ENCODE results near the gene ADGRB3. TPM values are rescaled to one million over a fixed set of nuclear protein-coding genes. Genes with fewer than 3 reads are reported as not detected.
"Not testable (repeated sequence)": the region's sequence is repeated elsewhere in the genome, so short reads cannot be mapped to it uniquely, and the experiment has no call there.

Gene ADGRB3
- total RNA-seq, 1 donor from 2014 or later: not detected

DNA sequence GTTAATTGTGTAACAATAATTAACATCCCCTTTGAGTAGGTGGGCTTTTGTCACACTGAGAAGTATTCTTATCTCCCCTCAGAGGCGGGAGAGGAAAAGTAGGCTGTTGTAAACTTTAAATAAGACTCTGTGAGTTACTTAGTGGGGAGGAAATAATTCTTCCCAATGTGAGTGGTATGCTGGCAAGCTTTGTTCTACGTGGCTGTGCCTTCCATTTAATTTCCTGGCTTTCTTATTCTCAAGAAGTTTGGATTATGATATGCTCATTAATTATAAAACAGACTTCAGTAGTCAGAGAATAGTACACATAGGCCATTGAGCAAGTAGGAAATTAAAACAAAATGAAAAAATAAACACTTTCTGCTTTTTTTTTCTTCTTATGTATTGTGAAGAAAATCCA, 19.1 kb downstream of the ADGRB3 start:
- DNase-seq (ENCODE audit: low read depth) (no peak), FAIRE-seq (no peak)
- H3K27me3 ChIP-seq (ENCODE audit: control insufficient read depth, insufficient read depth, low read length): no peaks in the 10 kb centered on the region
- H3K4me3 ChIP-seq (ENCODE audit: low read depth, low read length): no peak overlapping the region
- no peaks in the 10 kb centered on the region for H3K36me3 ChIP-seq (ENCODE audit: control insufficient read depth, insufficient read depth, low read length)
- TF ChIP-seq, protein P1, sequence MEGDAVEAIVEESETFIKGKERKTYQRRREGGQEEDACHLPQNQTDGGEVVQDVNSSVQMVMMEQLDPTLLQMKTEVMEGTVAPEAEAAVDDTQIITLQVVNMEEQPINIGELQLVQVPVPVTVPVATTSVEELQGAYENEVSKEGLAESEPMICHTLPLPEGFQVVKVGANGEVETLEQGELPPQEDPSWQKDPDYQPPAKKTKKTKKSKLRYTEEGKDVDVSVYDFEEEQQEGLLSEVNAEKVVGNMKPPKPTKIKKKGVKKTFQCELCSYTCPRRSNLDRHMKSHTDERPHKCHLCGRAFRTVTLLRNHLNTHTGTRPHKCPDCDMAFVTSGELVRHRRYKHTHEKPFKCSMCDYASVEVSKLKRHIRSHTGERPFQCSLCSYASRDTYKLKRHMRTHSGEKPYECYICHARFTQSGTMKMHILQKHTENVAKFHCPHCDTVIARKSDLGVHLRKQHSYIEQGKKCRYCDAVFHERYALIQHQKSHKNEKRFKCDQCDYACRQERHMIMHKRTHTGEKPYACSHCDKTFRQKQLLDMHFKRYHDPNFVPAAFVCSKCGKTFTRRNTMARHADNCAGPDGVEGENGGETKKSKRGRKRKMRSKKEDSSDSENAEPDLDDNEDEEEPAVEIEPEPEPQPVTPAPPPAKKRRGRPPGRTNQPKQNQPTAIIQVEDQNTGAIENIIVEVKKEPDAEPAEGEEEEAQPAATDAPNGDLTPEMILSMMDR (IDR thresholded peaks at IDR 0.05; ENCODE audit: insufficient read depth, low read length, severe bottlenecking): no peak

DNA sequence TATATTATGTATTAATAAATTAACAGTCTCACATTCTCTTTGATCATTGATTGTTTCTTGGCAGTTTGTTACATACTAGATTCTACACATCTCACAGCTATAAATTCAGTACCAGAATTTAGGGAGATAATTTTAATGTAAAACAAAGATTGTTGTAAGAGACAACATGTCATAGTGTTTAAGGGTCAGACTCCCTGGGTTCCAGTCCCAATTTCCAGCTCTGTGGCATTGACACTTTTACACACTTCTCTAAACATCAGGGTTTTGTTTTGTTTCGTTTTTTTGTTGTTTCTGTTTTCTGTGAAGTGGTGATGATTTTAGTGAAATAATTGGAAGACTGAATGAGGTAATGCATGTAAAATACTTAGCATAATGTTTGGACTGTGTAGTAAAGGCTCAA, 19.9 kb downstream of the ADGRB3 start:
- TF ChIP-seq, protein P1 (IDR thresholded peaks at IDR 0.05; ENCODE audit: insufficient read depth, low read length, severe bottlenecking): no peak
- H3K27me3 ChIP-seq (ENCODE audit: control insufficient read depth, insufficient read depth, low read length): no peaks in the 10 kb centered on the region
- FAIRE-seq: no peak
- H3K36me3 ChIP-seq (ENCODE audit: control insufficient read depth, insufficient read depth, low read length): no peaks in the 10 kb centered on the region
- no peak overlapping the region for H3K4me3 ChIP-seq (ENCODE audit: low read depth, low read length)
- DNase-seq (ENCODE audit: low read depth): no peak

DNA sequence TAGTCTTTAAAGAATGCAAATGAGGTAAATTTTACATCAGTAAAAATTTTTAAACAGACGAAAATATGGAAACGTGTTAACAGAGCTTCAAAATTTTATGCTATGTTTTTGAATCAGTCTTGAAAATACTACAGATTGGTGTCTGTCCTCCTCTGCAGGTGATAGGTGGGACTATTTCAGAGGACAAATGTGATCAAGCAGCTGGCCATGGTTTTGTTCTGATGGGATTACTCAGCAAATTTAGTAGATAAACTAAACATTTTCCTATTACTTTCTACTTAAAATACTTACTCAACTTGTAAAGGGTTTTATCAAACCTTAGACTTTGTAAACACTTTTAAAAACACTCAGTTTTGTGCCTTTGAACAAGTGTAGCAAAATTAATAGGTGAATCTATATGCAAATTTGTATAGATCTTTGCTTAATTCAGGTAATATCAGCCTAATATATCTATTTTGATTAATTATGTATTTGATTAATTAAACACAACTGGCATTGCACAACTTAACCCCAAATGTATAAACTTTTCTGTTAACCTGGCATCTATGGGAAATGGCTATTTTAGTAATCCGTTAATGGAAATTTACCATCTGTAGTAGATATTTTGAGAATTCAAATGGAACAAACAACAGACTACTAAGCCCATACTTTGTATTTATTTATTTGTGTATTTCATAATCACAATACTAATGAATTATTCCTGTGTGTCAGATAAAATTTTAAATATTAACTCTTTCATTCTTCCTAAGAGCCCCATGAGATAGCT, 22.5 kb downstream of the ADGRB3 start:
- DNase-seq (ENCODE audit: low read depth) (no peak), FAIRE-seq (no peak)
- H3K4me3 ChIP-seq (ENCODE audit: low read depth, low read length): no peak overlapping the region
- no peaks in the 10 kb centered on the region for H3K36me3 ChIP-seq (ENCODE audit: control insufficient read depth, insufficient read depth, low read length)
- TF ChIP-seq, protein P1 (IDR thresholded peaks at IDR 0.05; ENCODE audit: insufficient read depth, low read length, severe bottlenecking): no peak
- H3K27me3 ChIP-seq (ENCODE audit: control insufficient read depth, insufficient read depth, low read length): no peaks in the 10 kb centered on the region

DNA sequence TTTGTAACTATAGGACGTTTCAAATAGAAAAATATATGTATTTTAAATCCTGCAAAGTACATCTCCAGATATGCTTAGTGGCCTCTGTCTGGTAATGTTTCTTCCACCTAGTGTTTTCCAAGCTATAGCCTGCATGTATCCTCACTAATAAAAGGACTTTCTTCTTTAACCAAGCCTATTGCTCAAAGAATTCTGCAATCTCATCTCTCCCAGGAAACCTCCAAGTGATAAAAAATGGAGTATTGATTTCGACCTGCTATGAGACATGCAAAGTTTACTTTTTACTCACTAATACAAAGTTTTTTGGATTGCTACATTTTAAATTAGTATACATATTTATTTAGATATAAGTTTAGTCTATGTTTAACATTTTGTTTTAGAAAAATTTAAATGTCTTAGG, 23.3 kb downstream of the ADGRB3 start:
- no peak for DNase-seq (ENCODE audit: low read depth)
- no peak overlapping the region for H3K4me3 ChIP-seq (ENCODE audit: low read depth, low read length)
- no peaks in the 10 kb centered on the region for H3K36me3 ChIP-seq (ENCODE audit: control insufficient read depth, insufficient read depth, low read length)
- FAIRE-seq: no peak
- TF ChIP-seq, protein P1 (IDR thresholded peaks at IDR 0.05; ENCODE audit: insufficient read depth, low read length, severe bottlenecking): no peak
- no peaks in the 10 kb centered on the region for H3K27me3 ChIP-seq (ENCODE audit: control insufficient read depth, insufficient read depth, low read length)

DNA sequence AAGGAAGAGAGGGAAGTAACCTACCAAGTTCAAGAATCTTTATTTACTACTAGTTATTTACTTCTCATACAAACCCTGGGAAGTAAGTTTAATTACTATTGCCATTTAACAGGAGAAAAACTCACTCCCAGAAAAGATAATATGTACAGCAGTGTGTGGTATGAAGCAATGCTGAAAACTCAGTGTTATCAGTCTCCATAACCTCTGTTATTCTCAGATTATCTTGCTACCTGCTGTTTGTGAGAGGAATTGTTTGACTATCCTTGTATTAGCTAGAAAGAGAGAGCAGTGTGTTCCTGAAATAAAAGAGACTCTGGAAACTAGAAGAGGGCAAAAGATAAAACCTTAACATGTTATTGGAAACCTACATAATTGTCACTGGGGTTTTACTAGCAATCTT, 38.2 kb downstream of the ADGRB3 start:
- Histone ChIP-seq H3K4me3 (ENCODE audit: low read depth, low read length) (no peak overlapping the region), H3K27me3 (ENCODE audit: control insufficient read depth, insufficient read depth, low read length) (no peaks in the 10 kb centered on the region), H3K36me3 (ENCODE audit: control insufficient read depth, insufficient read depth, low read length) (no peaks in the 10 kb centered on the region)
- TF ChIP-seq, protein P1 (IDR thresholded peaks at IDR 0.05; ENCODE audit: insufficient read depth, low read length, severe bottlenecking): no peak
- DNase-seq (ENCODE audit: low read depth) (no peak), FAIRE-seq (no peak)

DNA sequence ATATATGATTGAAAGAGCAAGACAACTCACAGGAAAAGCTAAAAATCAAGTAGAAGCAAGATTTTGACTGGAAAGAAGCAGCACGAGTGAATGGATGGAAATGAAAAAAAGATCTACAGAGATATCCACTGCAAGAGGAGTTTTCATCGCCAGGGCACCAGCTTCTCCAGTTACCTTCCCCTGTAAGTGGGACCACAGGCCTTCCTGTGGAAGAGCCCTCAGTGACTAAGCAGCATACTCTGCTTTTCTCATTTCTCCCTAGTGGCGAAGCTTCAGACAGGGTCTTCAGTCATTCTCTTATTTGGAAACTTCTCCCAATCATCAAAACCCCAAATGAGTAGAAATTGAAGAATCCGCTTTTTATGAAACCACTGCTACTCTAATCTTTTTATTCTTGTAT, 40.5 kb downstream of the ADGRB3 start:
- no peak for FAIRE-seq
- Histone ChIP-seq H3K27me3 (ENCODE audit: control insufficient read depth, insufficient read depth, low read length) (no peaks in the 10 kb centered on the region), H3K36me3 (ENCODE audit: control insufficient read depth, insufficient read depth, low read length) (no peaks in the 10 kb centered on the region), H3K4me3 (ENCODE audit: low read depth, low read length) (no peak overlapping the region)
- TF ChIP-seq, protein P1 (IDR thresholded peaks at IDR 0.05; ENCODE audit: insufficient read depth, low read length, severe bottlenecking): no peak
- no peak for DNase-seq (ENCODE audit: low read depth)

DNA sequence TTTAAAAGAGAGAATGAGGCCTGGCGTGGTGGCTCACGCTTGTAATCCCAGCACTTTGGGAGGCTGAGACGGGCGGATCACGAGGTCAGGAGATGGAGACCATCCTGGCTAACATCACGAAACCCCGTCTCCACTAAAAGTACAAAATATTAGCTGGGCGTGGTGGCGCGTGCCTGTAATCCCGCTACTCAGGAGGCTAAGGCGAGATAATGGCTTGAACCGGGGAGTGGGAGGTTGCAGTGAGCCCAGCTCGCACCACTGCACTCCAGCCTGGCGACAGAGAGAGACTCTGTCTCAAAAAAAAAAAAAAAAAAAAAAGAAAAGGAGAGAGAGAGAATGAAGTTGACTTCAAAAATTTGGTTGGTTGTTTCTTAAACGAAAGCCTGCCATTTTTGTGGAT, 41.0 kb downstream of the ADGRB3 start:
- DNase-seq (ENCODE audit: low read depth); H3K4me3 ChIP-seq (ENCODE audit: low read depth, low read length); FAIRE-seq: not testable (repeated sequence)

More for the DNA sequence above, 41.0 kb downstream of the ADGRB3 start:
- H3K36me3 ChIP-seq (ENCODE audit: control insufficient read depth, insufficient read depth, low read length); H3K27me3 ChIP-seq (ENCODE audit: control insufficient read depth, insufficient read depth, low read length): not testable (repeated sequence)

Measured in bronchial epithelial cell (primary cell).